Heart left ventricle (tissue), 13 donors: ENCODE data around the gene LPP.

Experiments used
- POLR2A ChIP-seq, 2 donors: fragments of 450-650 bp; IDR thresholded peaks; one replicate each; pipeline ENCODE4 v1.6.1; 2017; ENCODE audit warnings: antibody characterized with exemption in 2 of 2, mild to moderate bottlenecking in 2 of 2, moderate library complexity in 2 of 2
- TF ChIP-seq, protein P1 (sequence below), 12 donors: fragments of 200-600 bp; sonication (generic) in 4 of 12; IDR thresholded peaks; one replicate each; pipeline versions ENCODE4 v1.5.0 to v1.8.0; 2018 to 2022; ENCODE audit warnings: antibody characterized with exemption in 12 of 12, mild to moderate bottlenecking in 5 of 12
- donor health status: ischemic (EF 13 %, LVEDD 7.1; RV severe dilation, severe dysfunction).
- donor health status: DM: no; HTN: yes; CAD: no.
- donor health status: DM: no; HTN: no; CAD: no.
- donor health status: ischemic (EF 25% LVEDD 6.9; RV normal size, moderate dysfunction).
- donor health status: ischemic (EF 25% LVEDD 5.7; RV mildly dilated, moderate dysfunction).
- donor health status: ischemic (EF 35%, LVEDD 5.7; RV mildly dilated, moderate dysfunction).
- donor health status: nonischemic (EF 11% LVEDD 7.7; RV severe dilation, severe dysfunction).
- donor health status: DM: yes; HTN: yes; CAD: no.
- donor health status: PGD.
- donor health status: ischemic (EF 29% LVEDD 5.4; RV normal size, mild dysfunction).
- donor health status: nonischemic (EF 23%, LVEDD 6.1; RV moderate dilation, normal function).

DNA sequence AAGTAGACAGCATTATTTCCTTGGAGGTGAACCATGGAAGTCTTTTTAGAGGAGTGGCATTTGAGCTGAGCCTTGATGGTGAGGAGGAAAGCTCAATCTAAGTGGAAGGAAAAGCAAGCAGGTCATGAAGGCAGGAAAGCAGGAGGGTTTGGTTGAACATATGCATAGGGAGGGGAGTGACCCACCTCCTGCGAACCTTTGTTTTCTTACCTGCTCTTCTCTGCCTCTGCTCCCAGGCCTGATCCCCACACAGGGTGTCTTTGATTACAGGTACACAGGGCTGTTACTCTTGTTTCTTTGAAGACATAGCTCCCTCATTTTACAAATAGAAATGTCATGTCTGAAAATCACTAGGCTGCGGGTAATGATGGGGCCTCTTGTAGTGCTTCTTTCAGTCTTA is 769.7 kb downstream of the LPP start:
- TF ChIP-seq, protein P1, sequence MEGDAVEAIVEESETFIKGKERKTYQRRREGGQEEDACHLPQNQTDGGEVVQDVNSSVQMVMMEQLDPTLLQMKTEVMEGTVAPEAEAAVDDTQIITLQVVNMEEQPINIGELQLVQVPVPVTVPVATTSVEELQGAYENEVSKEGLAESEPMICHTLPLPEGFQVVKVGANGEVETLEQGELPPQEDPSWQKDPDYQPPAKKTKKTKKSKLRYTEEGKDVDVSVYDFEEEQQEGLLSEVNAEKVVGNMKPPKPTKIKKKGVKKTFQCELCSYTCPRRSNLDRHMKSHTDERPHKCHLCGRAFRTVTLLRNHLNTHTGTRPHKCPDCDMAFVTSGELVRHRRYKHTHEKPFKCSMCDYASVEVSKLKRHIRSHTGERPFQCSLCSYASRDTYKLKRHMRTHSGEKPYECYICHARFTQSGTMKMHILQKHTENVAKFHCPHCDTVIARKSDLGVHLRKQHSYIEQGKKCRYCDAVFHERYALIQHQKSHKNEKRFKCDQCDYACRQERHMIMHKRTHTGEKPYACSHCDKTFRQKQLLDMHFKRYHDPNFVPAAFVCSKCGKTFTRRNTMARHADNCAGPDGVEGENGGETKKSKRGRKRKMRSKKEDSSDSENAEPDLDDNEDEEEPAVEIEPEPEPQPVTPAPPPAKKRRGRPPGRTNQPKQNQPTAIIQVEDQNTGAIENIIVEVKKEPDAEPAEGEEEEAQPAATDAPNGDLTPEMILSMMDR (IDR thresholded peaks at IDR 0.05), result no peak
- no peak for TF ChIP-seq POLR2A (IDR thresholded peaks at IDR 0.05)
